COLO668 (cell line): Measurements from ENCODE around the gene OR52L1.

ENCODE experiments used
- DNase-seq: peaks from one replicate; lab custom pipeline; 2025; ENCODE audit not compliant: unreplicated experiment; lab: John Stamatoyannopoulos, UW

The OR52L1 gene

DNA sequence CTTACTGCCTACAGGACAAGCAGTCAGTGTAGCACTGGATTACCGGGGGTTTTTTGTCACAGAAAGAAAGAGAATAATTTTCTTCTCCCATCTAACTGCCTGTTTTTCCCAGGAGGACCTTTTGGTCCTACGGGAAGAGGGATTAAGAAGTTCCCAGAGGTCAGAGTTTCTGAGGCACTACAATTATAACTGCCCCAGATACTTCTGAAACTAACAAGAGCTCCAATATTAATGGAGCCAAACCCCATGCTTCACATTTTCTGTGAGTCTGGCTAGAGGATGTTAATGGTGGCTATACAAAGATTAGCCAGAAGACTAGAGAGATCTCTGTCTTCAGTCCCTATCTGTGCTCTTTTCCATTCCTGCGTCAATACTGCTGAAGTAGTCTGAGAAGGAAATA, 44.8 kb downstream of the OR52L1 start, which contains the start of gene OR56A3:
OR56A3 (plus strand) TSS at position 301 of the 400 bp plus-strand sequence. CDS start 5,096 bp downstream, outside the sequence.
- no peak for DNase-seq

DNA sequence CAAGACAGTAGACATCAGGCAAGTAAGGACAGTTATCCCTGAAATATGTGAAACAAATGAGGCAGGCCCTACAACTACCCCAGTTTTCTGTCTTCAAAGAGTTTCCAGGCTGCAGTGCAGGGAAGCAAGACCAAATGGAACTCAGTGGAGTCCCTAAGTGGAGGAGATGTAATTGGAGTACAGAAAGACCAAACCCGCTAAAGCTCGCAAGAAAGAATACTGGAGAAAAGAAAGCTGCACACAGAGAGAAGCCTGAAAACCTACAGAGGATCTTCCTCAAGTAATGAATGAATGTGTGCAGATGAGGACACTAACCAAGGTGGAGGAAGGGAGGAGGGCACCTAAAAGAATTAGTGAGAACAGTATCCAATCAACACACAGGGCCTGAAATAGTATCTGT, 46.0 kb downstream of the OR52L1 start:
- no peak for DNase-seq

- DNase-seq = no peak
These were observed 48.2 kb downstream of the OR52L1 start for GRCh38 chr11:5938603-5938965.

DNA sequence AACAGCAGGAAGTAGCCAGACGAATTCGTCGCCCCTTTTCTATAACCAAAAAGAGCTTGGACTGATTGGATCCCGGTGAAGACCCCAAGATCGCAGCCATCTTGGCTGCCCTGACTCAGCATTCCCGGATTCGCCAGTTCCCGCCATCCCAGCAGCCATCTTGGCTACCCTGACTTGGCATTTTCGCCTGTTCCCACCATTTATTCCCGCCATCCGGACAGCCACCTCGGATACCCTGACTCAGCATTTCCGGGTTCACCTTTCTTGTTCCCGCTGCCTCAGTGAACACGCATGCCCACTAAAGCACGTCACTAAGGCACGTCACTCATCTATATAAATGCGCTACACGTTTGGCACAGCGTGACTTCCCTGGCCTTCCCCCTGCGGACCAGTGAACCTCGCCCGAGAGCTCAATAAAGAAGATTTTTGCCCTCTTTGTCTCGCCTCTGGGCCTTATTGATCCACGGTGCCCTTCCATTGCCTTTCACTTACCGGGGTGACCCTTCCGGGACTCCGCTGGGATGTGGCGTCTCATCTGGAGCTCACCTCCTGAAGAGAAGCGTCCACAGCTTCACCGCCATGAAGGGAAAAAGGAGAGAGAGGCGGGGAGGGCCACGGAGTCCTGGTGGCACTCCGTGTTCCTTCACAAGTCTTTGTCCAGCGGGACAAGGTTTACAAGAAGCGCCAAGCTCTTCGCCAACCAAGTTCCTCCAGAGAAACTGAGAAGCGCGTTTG, 48.8 kb downstream of the OR52L1 start:
- no peak for DNase-seq
